WI38 (cell line): Measurements from ENCODE around the gene SRP14.
A peak's percentile ranks its signal among the peaks of the same experiment; 100 is the strongest.

Source experiments
- H3K4me3 ChIP-seq: 2 replicates; pipeline ENCODE4 v1.5.1; 2011; ENCODE audit warnings: low read depth, mild to moderate bottlenecking, control low read depth, low read length
- CTCF ChIP-seq: IDR thresholded peaks from 2 replicates; pipeline ENCODE4 v1.5.1; 2012; ENCODE audit warnings: low read depth, mild to moderate bottlenecking, control low read depth, low read length

SRP14 gene

GRCh38 chr15:40038638-40039543 is at the start of gene SRP14:
Gene SRP14, minus strand, starts transcription at chr15:40039181. Its CDS starts 65 bp downstream, at chr15:40039116.
- peak within 1 kb of the TSS; percentile 95 for H3K4me3 ChIP-seq
- TF ChIP-seq CTCF = no peak

GRCh38 chr15:40087991-40088928 is 49.3 kb upstream of the SRP14 start:
- H3K4me3 ChIP-seq = no peak overlapping the region
- no peak for TF ChIP-seq CTCF

GRCh38 chr15:40087068-40087810 is 48.3 kb upstream of the SRP14 start:
- TF ChIP-seq CTCF = no peak

GRCh38 chr15:40085266-40085665 is 46.3 kb upstream of the SRP14 start:
- no peak overlapping the region for H3K4me3 ChIP-seq
- no peak for TF ChIP-seq CTCF

More at GRCh38 chr15:40087068-40087810, 48.3 kb upstream of the SRP14 start:
- no peak overlapping the region for H3K4me3 ChIP-seq

- no peak for TF ChIP-seq CTCF
- H3K4me3 ChIP-seq = no peak overlapping the region
These were observed 45.7 kb upstream of the SRP14 start for GRCh38 chr15:40084650-40085049.

GRCh38 chr15:40082195-40082883 is 43.4 kb upstream of the SRP14 start:
- TF ChIP-seq CTCF = no peak
- H3K4me3 ChIP-seq = peak overlapping the region; percentile 46
